Measurements from ENCODE around the gene ERICH6.

DNA sequence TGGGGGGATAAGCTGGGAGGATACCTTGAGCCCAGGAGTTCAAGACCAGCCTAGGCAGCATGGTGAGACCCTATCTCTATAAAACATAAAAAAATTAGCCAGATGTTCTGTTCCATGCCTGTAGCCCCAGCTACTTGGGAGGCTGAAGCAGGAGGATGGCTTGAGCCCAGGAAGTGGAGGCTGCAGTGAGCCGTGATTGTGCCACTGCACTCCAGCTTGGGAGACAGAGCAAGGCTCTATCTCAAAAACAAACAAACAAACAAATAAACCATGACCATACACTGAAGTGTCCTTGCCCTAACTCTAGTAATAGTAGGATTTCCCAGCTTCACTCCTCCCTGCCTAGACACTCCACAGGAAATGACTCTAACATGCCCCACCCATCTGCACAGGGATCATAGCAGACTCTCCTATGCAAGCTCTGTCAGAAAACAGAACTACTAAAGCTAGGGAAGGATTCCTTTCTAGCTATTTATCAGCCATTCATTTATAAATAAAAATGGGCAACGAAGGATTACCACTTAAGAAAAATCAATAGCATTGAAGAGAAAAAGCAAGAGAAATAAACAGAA lies 4.6 kb downstream of the ERICH6 start:
- no peak for TF ChIP-seq SIN3A (IDR thresholded peaks at IDR 0.05; ENCODE audit: borderline replicate concordance, insufficient read depth, low read depth, low read length)
- TF ChIP-seq, protein P1, sequence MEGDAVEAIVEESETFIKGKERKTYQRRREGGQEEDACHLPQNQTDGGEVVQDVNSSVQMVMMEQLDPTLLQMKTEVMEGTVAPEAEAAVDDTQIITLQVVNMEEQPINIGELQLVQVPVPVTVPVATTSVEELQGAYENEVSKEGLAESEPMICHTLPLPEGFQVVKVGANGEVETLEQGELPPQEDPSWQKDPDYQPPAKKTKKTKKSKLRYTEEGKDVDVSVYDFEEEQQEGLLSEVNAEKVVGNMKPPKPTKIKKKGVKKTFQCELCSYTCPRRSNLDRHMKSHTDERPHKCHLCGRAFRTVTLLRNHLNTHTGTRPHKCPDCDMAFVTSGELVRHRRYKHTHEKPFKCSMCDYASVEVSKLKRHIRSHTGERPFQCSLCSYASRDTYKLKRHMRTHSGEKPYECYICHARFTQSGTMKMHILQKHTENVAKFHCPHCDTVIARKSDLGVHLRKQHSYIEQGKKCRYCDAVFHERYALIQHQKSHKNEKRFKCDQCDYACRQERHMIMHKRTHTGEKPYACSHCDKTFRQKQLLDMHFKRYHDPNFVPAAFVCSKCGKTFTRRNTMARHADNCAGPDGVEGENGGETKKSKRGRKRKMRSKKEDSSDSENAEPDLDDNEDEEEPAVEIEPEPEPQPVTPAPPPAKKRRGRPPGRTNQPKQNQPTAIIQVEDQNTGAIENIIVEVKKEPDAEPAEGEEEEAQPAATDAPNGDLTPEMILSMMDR (IDR thresholded peaks at IDR 0.05) = no peak
- no peak for TF ChIP-seq POLR2AphosphoS5 (IDR thresholded peaks at IDR 0.05; ENCODE audit: low read depth, low read length)
- TF ChIP-seq, protein P2, sequence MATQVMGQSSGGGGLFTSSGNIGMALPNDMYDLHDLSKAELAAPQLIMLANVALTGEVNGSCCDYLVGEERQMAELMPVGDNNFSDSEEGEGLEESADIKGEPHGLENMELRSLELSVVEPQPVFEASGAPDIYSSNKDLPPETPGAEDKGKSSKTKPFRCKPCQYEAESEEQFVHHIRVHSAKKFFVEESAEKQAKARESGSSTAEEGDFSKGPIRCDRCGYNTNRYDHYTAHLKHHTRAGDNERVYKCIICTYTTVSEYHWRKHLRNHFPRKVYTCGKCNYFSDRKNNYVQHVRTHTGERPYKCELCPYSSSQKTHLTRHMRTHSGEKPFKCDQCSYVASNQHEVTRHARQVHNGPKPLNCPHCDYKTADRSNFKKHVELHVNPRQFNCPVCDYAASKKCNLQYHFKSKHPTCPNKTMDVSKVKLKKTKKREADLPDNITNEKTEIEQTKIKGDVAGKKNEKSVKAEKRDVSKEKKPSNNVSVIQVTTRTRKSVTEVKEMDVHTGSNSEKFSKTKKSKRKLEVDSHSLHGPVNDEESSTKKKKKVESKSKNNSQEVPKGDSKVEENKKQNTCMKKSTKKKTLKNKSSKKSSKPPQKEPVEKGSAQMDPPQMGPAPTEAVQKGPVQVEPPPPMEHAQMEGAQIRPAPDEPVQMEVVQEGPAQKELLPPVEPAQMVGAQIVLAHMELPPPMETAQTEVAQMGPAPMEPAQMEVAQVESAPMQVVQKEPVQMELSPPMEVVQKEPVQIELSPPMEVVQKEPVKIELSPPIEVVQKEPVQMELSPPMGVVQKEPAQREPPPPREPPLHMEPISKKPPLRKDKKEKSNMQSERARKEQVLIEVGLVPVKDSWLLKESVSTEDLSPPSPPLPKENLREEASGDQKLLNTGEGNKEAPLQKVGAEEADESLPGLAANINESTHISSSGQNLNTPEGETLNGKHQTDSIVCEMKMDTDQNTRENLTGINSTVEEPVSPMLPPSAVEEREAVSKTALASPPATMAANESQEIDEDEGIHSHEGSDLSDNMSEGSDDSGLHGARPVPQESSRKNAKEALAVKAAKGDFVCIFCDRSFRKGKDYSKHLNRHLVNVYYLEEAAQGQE (IDR thresholded peaks at IDR 0.05; ENCODE audit: insufficient read depth in 1 of 2, low read depth in 2 of 2, low read length in 1 of 2) = no peak
- no peak for TF ChIP-seq TCF7L2 (IDR thresholded peaks at IDR 0.05; ENCODE audit: low read depth, low read length)
